ENCODE results near the gene PLP2. TPM values are rescaled to one million over a fixed set of nuclear protein-coding genes. Genes with fewer than 3 reads are reported as not detected.
A peak's percentile ranks its signal among the peaks of the same experiment; 100 is the strongest.
"Not testable (repeated sequence)": the region's sequence is repeated elsewhere in the genome, so short reads cannot be mapped to it uniquely, and the experiment has no call there.

The PLP2 gene
- total RNA-seq, 1 experiment from 2014 or later = 273 TPM

DNA sequence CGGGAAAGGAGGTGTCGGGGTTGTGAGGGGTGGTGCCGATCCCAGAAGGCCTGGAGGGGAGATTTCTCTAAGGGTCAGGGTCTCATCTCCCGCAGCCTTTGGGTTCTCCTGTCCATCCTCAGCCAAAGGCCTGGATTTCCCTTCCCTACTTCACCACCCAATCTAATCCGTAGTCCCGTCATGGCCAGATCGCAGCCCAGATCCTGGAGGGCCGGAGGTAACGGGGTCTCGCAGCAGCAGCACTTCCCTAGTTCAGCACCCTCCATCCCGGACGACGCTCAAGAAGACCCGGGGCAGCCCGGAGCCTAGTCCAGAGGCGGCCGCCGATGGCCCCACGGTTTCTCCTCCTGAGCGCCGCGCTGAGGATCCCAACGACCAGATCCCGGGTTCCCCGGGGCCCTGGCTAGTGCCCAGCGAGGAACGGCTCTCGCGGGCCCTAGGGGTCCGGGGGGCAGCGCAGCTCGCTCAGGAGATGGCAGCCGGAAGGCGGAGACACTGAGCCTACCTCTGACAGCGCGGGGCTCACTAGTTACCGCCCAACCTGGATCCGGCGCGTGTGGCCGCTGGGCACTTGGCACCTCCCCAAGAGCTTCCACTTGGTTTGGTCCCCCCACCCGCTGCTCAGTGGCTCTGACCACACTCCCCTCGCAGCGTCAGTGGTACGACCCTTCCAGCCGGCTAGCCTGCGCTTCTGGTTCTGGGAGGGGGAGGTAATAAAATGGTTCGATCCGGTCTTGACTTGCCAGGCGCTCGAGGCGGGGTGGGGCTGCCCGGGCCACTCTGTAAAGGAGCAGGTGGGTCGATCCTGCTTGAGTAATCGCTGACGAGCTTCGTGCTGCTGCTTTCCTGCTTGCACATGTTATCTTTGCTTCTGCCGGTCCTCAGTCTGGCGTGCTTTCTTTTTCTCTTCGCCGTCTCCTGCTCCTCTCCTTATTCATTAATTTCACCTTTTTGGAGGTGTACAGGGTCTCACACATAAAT lies 5.5 kb upstream of the PLP2 start:
- TF ChIP-seq, protein P1, sequence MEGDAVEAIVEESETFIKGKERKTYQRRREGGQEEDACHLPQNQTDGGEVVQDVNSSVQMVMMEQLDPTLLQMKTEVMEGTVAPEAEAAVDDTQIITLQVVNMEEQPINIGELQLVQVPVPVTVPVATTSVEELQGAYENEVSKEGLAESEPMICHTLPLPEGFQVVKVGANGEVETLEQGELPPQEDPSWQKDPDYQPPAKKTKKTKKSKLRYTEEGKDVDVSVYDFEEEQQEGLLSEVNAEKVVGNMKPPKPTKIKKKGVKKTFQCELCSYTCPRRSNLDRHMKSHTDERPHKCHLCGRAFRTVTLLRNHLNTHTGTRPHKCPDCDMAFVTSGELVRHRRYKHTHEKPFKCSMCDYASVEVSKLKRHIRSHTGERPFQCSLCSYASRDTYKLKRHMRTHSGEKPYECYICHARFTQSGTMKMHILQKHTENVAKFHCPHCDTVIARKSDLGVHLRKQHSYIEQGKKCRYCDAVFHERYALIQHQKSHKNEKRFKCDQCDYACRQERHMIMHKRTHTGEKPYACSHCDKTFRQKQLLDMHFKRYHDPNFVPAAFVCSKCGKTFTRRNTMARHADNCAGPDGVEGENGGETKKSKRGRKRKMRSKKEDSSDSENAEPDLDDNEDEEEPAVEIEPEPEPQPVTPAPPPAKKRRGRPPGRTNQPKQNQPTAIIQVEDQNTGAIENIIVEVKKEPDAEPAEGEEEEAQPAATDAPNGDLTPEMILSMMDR (IDR thresholded peaks at IDR 0.05; ENCODE audit: unreplicated experiment) = no peak
- Mint-ChIP-seq H3K9me3 (ENCODE audit: low read depth, unreplicated experiment) (no peaks in the 10 kb centered on the region), H3K36me3 (ENCODE audit: insufficient read depth, unreplicated experiment) (peaks cover 44% of the 10 kb centered on the region), H3K4me1 (ENCODE audit: low read depth, unreplicated experiment) (peaks cover 27% of the 10 kb centered on the region), H3K27me3 (ENCODE audit: unreplicated experiment) (no peaks in the 10 kb centered on the region), H3K4me3 (ENCODE audit: low read depth, unreplicated experiment) (peak overlapping the region; percentile 75), H3K27ac (ENCODE audit: unreplicated experiment) (peak overlapping the region; percentile 97)
- intact Hi-C loops (cut with micrococcal nuclease; ENCODE audit: unreplicated experiment) = no loop called here
- CTCF ChIA-PET = interaction anchor here (1.0 to 2.1 kb wide), 4 partner anchors 10 to 46 kb away, joined by 3 to 12 read pairs (median 11); no protein-coding TSS in a partner anchor
- no TSS peak for BruUV-seq (replicated peaks)
- peak; percentile 88 for DNase-seq

DNA sequence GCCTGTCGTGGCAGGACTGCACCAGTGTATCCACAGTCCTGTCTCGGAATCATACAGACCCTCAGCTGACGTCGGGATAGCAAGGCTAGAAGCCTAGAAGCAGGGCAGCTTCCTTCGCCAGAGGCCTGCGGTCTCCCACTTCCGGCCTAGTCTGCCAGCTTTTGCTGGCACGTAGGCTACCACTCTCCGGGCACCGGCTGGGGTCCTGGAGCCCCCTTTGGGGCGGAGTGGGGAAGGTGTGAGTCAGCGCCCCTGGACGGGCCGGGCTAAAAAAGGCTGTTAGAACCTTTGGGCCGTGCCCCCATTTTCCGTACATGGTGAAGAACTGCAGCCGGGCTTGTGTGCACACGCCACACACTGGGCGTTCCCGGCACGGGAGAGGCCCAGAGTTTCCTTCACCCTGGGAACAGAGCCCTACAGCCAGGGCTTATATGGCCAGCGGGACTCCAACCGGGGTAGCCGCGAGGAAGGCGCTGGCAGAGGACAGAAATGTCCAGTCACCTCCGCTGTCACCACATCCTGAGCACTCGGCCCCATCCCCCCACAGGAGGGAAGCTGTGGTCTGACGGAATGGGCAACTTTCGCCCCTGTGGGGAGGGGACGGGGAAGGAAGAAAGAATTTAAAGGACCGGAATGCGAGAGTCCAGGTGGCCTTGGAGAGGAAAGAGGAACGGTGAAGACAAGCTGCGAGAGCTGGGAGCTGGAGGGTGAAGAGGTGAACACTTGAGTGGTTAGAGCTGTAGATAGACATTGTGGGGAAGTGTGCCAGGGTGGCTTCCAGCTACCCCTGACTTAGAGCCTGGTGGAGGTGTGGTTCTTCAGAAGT lies 4.6 kb upstream of the PLP2 start:
- peak; percentile 70 for DNase-seq
- CTCF ChIA-PET = interaction anchor here (1.0 to 2.1 kb wide), 4 partner anchors 11 to 47 kb away, joined by 3 to 12 read pairs (median 11); no protein-coding TSS in a partner anchor
- no peaks in the 10 kb centered on the region for H3K27me3 Mint-ChIP-seq (ENCODE audit: unreplicated experiment)
- TF ChIP-seq, protein P1 (IDR thresholded peaks at IDR 0.05; ENCODE audit: unreplicated experiment) = no peak
- H3K9me3 Mint-ChIP-seq (ENCODE audit: low read depth, unreplicated experiment) = no peaks in the 10 kb centered on the region
- peak overlapping the region; percentile 97 for H3K27ac Mint-ChIP-seq (ENCODE audit: unreplicated experiment)
- peak overlapping the region; percentile 75 for H3K4me3 Mint-ChIP-seq (ENCODE audit: low read depth, unreplicated experiment)
- peaks cover 54% of the 10 kb centered on the region for H3K36me3 Mint-ChIP-seq (ENCODE audit: insufficient read depth, unreplicated experiment)
- no TSS peak for BruUV-seq (replicated peaks)
- H3K4me1 Mint-ChIP-seq (ENCODE audit: low read depth, unreplicated experiment) = peaks cover 27% of the 10 kb centered on the region
- intact Hi-C loops (cut with micrococcal nuclease; ENCODE audit: unreplicated experiment) = no loop called here

DNA sequence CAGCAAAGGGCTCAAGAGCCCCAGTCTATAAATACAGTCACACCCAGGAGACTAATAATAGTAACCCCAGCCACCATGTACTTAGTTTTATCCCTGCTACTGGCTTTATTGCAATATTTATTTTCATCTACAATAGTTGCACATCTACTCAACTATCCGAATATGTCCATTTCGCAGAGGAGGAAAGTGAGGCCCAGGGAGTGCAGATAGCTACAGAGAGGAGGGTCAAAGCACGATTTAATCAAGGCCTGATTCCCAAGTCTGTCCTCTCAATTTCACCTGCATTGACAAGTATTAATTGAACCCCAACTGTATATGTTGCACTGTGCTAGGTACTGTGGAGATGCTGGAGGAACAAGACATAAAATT lies 4.0 kb upstream of the PLP2 start:
- TF ChIP-seq, protein P1 (IDR thresholded peaks at IDR 0.05; ENCODE audit: unreplicated experiment) = no peak
- peak overlapping the region; percentile 97 for H3K27ac Mint-ChIP-seq (ENCODE audit: unreplicated experiment)
- peaks cover 57% of the 10 kb centered on the region for H3K36me3 Mint-ChIP-seq (ENCODE audit: insufficient read depth, unreplicated experiment)
- TSS peak; percentile 14 for BruUV-seq (replicated peaks)
- peaks cover 27% of the 10 kb centered on the region for H3K4me1 Mint-ChIP-seq (ENCODE audit: low read depth, unreplicated experiment)
- DNase-seq = no peak
- CTCF ChIA-PET = interaction anchor here (0.7 to 2.1 kb wide), 4 partner anchors 9 to 23 kb away, joined by 7 to 12 read pairs (median 11); no protein-coding TSS in a partner anchor
- intact Hi-C loops (cut with micrococcal nuclease; ENCODE audit: unreplicated experiment) = no loop called here
- H3K9me3 Mint-ChIP-seq (ENCODE audit: low read depth, unreplicated experiment) = no peaks in the 10 kb centered on the region
- H3K27me3 Mint-ChIP-seq (ENCODE audit: unreplicated experiment) = no peaks in the 10 kb centered on the region
- peak overlapping the region; percentile 75 for H3K4me3 Mint-ChIP-seq (ENCODE audit: low read depth, unreplicated experiment)

DNA sequence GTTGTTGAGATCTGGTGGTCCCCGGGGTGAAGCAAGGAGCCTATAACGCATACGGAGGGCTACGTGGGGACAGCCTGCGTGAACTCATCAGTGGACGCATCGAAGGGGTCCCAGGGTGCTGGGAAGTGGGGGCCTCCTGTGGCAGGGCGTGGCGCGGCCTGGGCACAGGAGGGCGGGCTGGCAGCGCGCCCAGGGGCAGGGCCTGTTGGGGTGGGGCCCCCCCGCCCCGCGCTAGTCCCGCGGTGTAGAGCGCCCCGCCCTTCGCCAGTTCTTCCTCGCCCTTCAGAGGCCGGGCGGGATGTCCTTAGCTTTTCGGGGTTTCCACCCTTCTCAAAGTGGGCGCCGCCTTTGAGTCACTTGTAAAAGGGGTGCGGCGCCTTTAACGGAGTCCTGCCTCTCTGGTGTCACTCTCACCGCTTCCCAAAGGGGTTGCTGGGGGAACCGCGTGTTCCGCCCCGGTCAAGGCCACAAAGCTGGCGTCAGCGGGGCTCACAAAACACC lies 632 bp downstream of the PLP2 start:
- Mint-ChIP-seq H3K4me1 (ENCODE audit: low read depth, unreplicated experiment) (peaks cover 34% of the 10 kb centered on the region), H3K27me3 (ENCODE audit: unreplicated experiment) (no peaks in the 10 kb centered on the region), H3K36me3 (ENCODE audit: insufficient read depth, unreplicated experiment) (peaks cover 63% of the 10 kb centered on the region), H3K4me3 (ENCODE audit: low read depth, unreplicated experiment) (peak overlapping the region; percentile 88), H3K27ac (ENCODE audit: unreplicated experiment) (peak overlapping the region; percentile 85), H3K9me3 (ENCODE audit: low read depth, unreplicated experiment) (no peaks in the 10 kb centered on the region)
- TF ChIP-seq, protein P1 (IDR thresholded peaks at IDR 0.05; ENCODE audit: unreplicated experiment) = no peak
- intact Hi-C loops (cut with micrococcal nuclease; ENCODE audit: unreplicated experiment) = no loop called here
- BruUV-seq (replicated peaks) = no TSS peak
- CTCF ChIA-PET = no interaction called here
- peak; percentile 78 for DNase-seq

DNA sequence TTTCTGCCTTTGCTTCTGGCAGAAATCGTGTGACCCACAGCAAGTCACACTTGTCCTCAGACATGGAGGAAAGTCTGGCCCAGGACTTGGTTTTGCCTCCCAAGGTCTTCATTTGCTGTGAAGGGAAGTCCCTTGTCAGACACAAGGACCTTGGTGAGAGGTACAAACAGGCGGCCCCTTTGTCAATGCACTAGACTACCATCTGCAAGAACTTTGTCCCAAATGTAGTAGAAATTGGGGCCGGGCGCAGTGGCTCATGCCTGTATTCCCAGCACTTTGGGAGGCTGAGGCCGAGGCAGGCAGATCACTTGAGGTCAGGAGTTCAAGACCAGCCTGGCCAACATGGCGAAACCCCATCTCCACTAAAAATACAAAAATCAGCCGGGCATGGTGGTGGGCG lies 1.8 kb downstream of the PLP2 start:
- intact Hi-C loops (cut with micrococcal nuclease; ENCODE audit: unreplicated experiment); BruUV-seq (replicated peaks); H3K9me3 Mint-ChIP-seq (ENCODE audit: low read depth, unreplicated experiment); CTCF ChIA-PET; DNase-seq; H3K27me3 Mint-ChIP-seq (ENCODE audit: unreplicated experiment): not testable (repeated sequence)
- Mint-ChIP-seq H3K36me3 (ENCODE audit: insufficient read depth, unreplicated experiment) (peaks cover 66% of the 10 kb centered on the region), H3K4me3 (ENCODE audit: low read depth, unreplicated experiment) (peak overlapping the region; percentile 88), H3K4me1 (ENCODE audit: low read depth, unreplicated experiment) (peaks cover 33% of the 10 kb centered on the region), H3K27ac (ENCODE audit: unreplicated experiment) (peak overlapping the region; percentile 85)
